Neural cell (in vitro differentiated cells): ENCODE results near the gene TULP4. TPM values are rescaled to one million over a fixed set of nuclear protein-coding genes. Genes with fewer than 3 reads are reported as not detected.

Source experiments
- H2AFZ ChIP-seq: fragments of 200-600, 300-800 bp; sonication (generic), shearing (Covaris generic); 2 replicates; pipeline ENCODE4 v1.6.0; 2014; ENCODE audit warnings: low read depth, mild to moderate bottlenecking, antibody characterized with exemption, low read length, moderate library complexity
- H3F3A ChIP-seq: fragments of 200-600 bp; shearing (Covaris generic); 2 replicates; pipeline ENCODE4 v1.6.1; 2016; ENCODE audit warnings: mild to moderate bottlenecking, moderate library complexity, mixed read lengths, antibody characterized with exemption, low read length; ENCODE audit not compliant: insufficient read depth, poor library complexity, severe bottlenecking
- H3K27ac ChIP-seq: fragments of 200-600, 300-800 bp; sonication (generic), shearing (Covaris generic); 2 replicates; pipeline ENCODE4 v1.5.1; 2014; ENCODE audit warnings: mild to moderate bottlenecking, low read length, moderate library complexity
- H3K27me3 ChIP-seq: fragments of 300-800, 200-600 bp; sonication (generic), shearing (Covaris generic); 2 replicates; pipeline ENCODE4 v1.6.0; 2014; ENCODE audit warnings: mild to moderate bottlenecking, low read depth, low read length, moderate library complexity; ENCODE audit not compliant: insufficient read depth
- H3K36me3 ChIP-seq: fragments of 300-800, 200-600 bp; sonication (generic), shearing (Covaris generic); 2 replicates; pipeline ENCODE4 v1.5.1; 2014; ENCODE audit warnings: mild to moderate bottlenecking, antibody characterized with exemption, low read length, moderate library complexity; ENCODE audit not compliant: insufficient read depth
- H3K4me2 ChIP-seq: fragments of 300-800, 200-600 bp; sonication (generic), shearing (Covaris generic); 2 replicates; pipeline ENCODE4 v1.6.0; 2014; ENCODE audit warnings: mild to moderate bottlenecking, low read length
- H3K4me3 ChIP-seq: fragments of 300-800, 200-600 bp; sonication (generic), shearing (Covaris generic); 2 replicates; pipeline ENCODE4 v1.5.1; 2014; ENCODE audit warnings: mild to moderate bottlenecking, low read length, moderate library complexity
- H3K79me2 ChIP-seq: fragments of 200-600 bp; shearing (Covaris generic); replicated peaks from 2 replicates; pipeline ENCODE4 v1.6.0; 2014; ENCODE audit warnings: mild to moderate bottlenecking, low read length, moderate library complexity; ENCODE audit not compliant: insufficient read depth
- H3K9ac ChIP-seq: fragments of 300-800, 200-600 bp; sonication (generic), shearing (Covaris generic); 2 replicates; pipeline ENCODE4 v1.6.1; 2016; ENCODE audit warnings: mild to moderate bottlenecking, low read length, mixed read lengths
- H3K9me2 ChIP-seq: fragments of 200-600 bp; shearing (Covaris generic); 2 replicates; pipeline ENCODE4 v1.6.1; 2016; ENCODE audit warnings: mild to moderate bottlenecking, low read length, mixed read lengths; ENCODE audit not compliant: insufficient read depth
- H3K9me3 ChIP-seq: fragments of 200-600, 300-800 bp; sonication (generic), shearing (Covaris generic); 2 replicates; pipeline ENCODE4 v1.6.1; 2016; ENCODE audit warnings: mild to moderate bottlenecking, mixed run types, low read length, moderate library complexity, mixed read lengths
- H4K20me1 ChIP-seq: fragments of 200-600 bp; shearing (Covaris generic); 2 replicates; pipeline ENCODE4 v1.6.1; 2016; ENCODE audit warnings: mild to moderate bottlenecking, mixed run types; ENCODE audit not compliant: insufficient read depth
- CTCF ChIP-seq: fragments of 450-650 bp; IDR thresholded peaks from 2 replicates; pipeline ENCODE4 v1.5.1; 2014; ENCODE audit warnings: antibody characterized with exemption, mild to moderate bottlenecking, moderate library complexity; ENCODE audit not compliant: poor library complexity, severe bottlenecking
- EP300 ChIP-seq: fragments of 450-650 bp; conservative IDR thresholded peaks from 2 replicates; pipeline ENCODE4 v1.6.1; 2014; ENCODE audit warnings: antibody characterized with exemption, mild to moderate bottlenecking, moderate library complexity; ENCODE audit not compliant: poor library complexity, severe bottlenecking
- EZH2 ChIP-seq: fragments of 200-600, 300-800 bp; shearing (Covaris generic), sonication (generic); IDR thresholded peaks from 2 replicates; pipeline ENCODE4 v1.6.1; 2014; ENCODE audit warnings: antibody characterized with exemption, low read length, borderline replicate concordance, mild to moderate bottlenecking; ENCODE audit not compliant: insufficient read depth, poor library complexity, severe bottlenecking
- MXI1 ChIP-seq: fragments of 450-650 bp; conservative IDR thresholded peaks from 2 replicates; pipeline ENCODE4 v1.6.1; 2014; ENCODE audit warnings: antibody characterized with exemption, mild to moderate bottlenecking; ENCODE audit not compliant: poor library complexity, severe bottlenecking
- POLR2AphosphoS5 ChIP-seq: IDR thresholded peaks from 2 replicates; pipeline ENCODE4 v1.6.1; 2012
- RAD21 ChIP-seq: fragments of 450-650 bp; conservative IDR thresholded peaks from 2 replicates; pipeline ENCODE4 v1.6.1; 2014; ENCODE audit warnings: antibody characterized with exemption, mild to moderate bottlenecking, moderate library complexity
- REST ChIP-seq: IDR thresholded peaks from 2 replicates; pipeline ENCODE4 v1.6.1; 2012; ENCODE audit warnings: borderline replicate concordance
- SMC3 ChIP-seq: fragments of 450-650 bp; conservative IDR thresholded peaks from 2 replicates; pipeline ENCODE4 v1.6.1; 2014; ENCODE audit warnings: antibody characterized with exemption, mild to moderate bottlenecking, moderate library complexity; ENCODE audit not compliant: poor library complexity
- TAF1 ChIP-seq: IDR thresholded peaks from 2 replicates; pipeline ENCODE4 v1.6.1; 2012; ENCODE audit warnings: low read depth
- polyA plus RNA-seq: library from polyadenylated mRNA; depleted of rRNA; stranded (reverse); fragments of >200 nt; gene quantifications from 2 replicates; pipeline ENCODE4 v1.2.3, GENCODE V29; 2014

TULP4 gene
- polyA plus RNA-seq, 1 donor from 2014 or later = 30.6 TPM

DNA sequence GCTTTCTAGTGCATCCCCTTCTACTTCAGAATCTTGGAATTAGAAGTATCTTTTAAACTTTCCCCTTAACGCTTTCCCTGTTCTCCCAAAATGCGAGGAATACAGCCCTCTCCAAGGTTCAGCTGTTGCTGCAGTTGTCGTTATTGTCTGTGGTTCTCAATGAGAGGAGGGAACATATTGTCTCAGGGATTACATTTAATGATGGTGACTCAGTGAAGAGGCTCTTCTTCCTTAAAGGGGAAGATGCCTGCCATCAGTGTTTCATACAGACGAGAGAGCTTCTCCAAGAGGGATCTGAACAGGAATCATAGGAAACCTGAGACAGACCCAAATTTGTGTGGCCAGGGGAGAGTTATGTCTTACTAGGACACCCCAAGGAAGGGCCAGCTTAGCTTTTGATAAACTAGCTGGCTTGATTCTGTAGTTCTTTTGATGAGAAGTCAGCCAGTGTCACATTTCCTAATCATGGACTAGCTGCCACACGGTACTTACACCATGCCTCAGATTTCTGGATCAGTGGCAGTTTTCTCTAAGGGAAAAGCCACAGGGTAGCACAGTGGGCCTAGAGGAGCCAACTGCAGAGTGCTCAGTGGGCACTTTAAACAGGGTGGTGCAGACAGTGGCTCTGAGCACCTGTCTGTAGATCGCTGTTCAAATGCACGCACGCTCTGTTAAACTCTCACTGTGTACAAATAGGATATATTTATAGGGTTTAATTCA is 187.9 kb downstream of the TULP4 start:
- no peak overlapping the region for H2AFZ ChIP-seq
- TF ChIP-seq EP300 (no peak), REST (no peak), TAF1 (no peak), RAD21 (no peak), SMC3 (no peak), EZH2 (no peak), MXI1 (no peak), POLR2AphosphoS5 (no peak), CTCF (no peak)
- H3K79me2 ChIP-seq = no peaks in the 10 kb centered on the region
- no peaks in the 10 kb centered on the region for H3K9me2 ChIP-seq
- no peak overlapping the region for H3K27ac ChIP-seq
- no peak overlapping the region for H3K4me3 ChIP-seq
- H3K4me2 ChIP-seq = no peak overlapping the region
- no peaks in the 10 kb centered on the region for H3K36me3 ChIP-seq
- no peaks in the 10 kb centered on the region for H4K20me1 ChIP-seq
- H3K9me3 ChIP-seq = no peaks in the 10 kb centered on the region
- H3F3A ChIP-seq = no peaks in the 10 kb centered on the region
- no peak overlapping the region for H3K9ac ChIP-seq
- H3K27me3 ChIP-seq = no peaks in the 10 kb centered on the region

GRCh38 chr6:158501360-158502262 is 189.3 kb downstream of the TULP4 start:
- no peaks in the 10 kb centered on the region for H3K27me3 ChIP-seq
- TF ChIP-seq RAD21 (no peak), SMC3 (no peak), TAF1 (no peak), CTCF (no peak), REST (no peak), EP300 (no peak), EZH2 (no peak)
- no peak overlapping the region for H3K9ac ChIP-seq
- H3F3A ChIP-seq = no peaks in the 10 kb centered on the region
- no peak overlapping the region for H2AFZ ChIP-seq
- H3K27ac ChIP-seq = no peak overlapping the region
- H3K4me3 ChIP-seq = no peak overlapping the region
- H3K4me2 ChIP-seq = no peak overlapping the region
- H3K9me3 ChIP-seq = no peaks in the 10 kb centered on the region
- H3K9me2 ChIP-seq = no peaks in the 10 kb centered on the region
- H4K20me1 ChIP-seq = no peaks in the 10 kb centered on the region
- H3K36me3 ChIP-seq = peaks cover 3% of the 10 kb centered on the region
- H3K79me2 ChIP-seq = no peaks in the 10 kb centered on the region
